HFF-Myc (cell line): ENCODE results near the gene GNG7.

Experiments used
- DNase-seq: peaks from one replicate; pipeline ENCODE4 v3.0.0-alpha.2; 2011; ENCODE audit warnings: low read depth; ENCODE audit errors: extremely low read depth
- H3K4me3 ChIP-seq: replicated peaks from 2 replicates; pipeline ENCODE4 v1.5.1; 2011; ENCODE audit warnings: low read depth, mild to moderate bottlenecking, control low read depth, low read length
- CTCF ChIP-seq: IDR thresholded peaks from 2 replicates; pipeline ENCODE4 v1.5.1; 2012; ENCODE audit warnings: mild to moderate bottlenecking, low read depth, low read length, control low read depth; ENCODE audit errors: missing control alignments

The GNG7 gene

GRCh38 chr19:2640563-2641331, 61.7 kb downstream of the GNG7 start:
- H3K4me3 ChIP-seq = no peak overlapping the region
- DNase-seq = no peak
- no peak for TF ChIP-seq CTCF

- no peak for TF ChIP-seq CTCF
- no peak overlapping the region for H3K4me3 ChIP-seq
- DNase-seq = no peak
Measured at GRCh38 chr19:2639999-2640398, 62.5 kb downstream of the GNG7 start.

GRCh38 chr19:2638417-2638940, 64.0 kb downstream of the GNG7 start:
- DNase-seq = no peak
- H3K4me3 ChIP-seq = no peak overlapping the region
- no peak for TF ChIP-seq CTCF

- DNase-seq = no peak
- TF ChIP-seq CTCF = peak; percentile 86
- H3K4me3 ChIP-seq = no peak overlapping the region
Measured at GRCh38 chr19:2636897-2637683, 65.4 kb downstream of the GNG7 start.

GRCh38 chr19:2636141-2636896, 66.2 kb downstream of the GNG7 start:
- no peak for TF ChIP-seq CTCF
- no peak overlapping the region for H3K4me3 ChIP-seq
- DNase-seq = no peak

GRCh38 chr19:2634960-2635359, 67.5 kb downstream of the GNG7 start:
- H3K4me3 ChIP-seq = no peak overlapping the region
- TF ChIP-seq CTCF = no peak
- no peak for DNase-seq
